Fibroblast of mammary gland (primary cell): Measurements from ENCODE around the gene SLC22A15.

ENCODE experiments used
- DNase-seq: peaks from one replicate; pipeline ENCODE4 v3.0.0-alpha.2; 2010; ENCODE audit warnings: low read depth
- H3K4me3 ChIP-seq: 2 replicates; pipeline ENCODE4 v1.5.1; 2011; ENCODE audit warnings: low read depth, mild to moderate bottlenecking, low read length, moderate library complexity; ENCODE audit not compliant: control insufficient read depth
- TF ChIP-seq, protein P1 (sequence below): conservative IDR thresholded peaks from 2 replicates; pipeline ENCODE4 v1.5.1; 2011; ENCODE audit warnings: low read depth, low read length, inconsistent platforms; ENCODE audit not compliant: control insufficient read depth, insufficient read depth

Gene SLC22A15

DNA sequence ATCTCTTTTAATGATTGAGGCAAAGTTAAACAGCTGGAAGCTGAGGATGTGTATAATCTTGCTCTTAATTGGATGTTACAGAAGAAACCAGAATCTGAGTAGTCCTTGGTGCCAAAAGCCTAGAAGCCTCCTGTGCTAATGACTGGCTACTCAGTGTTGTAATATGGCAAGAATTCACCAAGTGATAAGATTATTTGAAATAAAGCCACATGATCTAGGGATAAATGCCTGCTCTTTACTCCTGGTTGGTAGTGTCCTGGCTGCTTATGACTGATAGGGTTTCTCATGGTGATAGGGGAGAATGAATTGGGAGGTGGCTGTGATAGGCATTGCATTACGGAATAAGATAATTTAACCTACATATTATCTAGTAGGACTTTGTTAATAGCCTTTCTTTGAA, 121.3 kb downstream of the SLC22A15 start:
- H3K4me3 ChIP-seq = no peak overlapping the region
- TF ChIP-seq, protein P1, sequence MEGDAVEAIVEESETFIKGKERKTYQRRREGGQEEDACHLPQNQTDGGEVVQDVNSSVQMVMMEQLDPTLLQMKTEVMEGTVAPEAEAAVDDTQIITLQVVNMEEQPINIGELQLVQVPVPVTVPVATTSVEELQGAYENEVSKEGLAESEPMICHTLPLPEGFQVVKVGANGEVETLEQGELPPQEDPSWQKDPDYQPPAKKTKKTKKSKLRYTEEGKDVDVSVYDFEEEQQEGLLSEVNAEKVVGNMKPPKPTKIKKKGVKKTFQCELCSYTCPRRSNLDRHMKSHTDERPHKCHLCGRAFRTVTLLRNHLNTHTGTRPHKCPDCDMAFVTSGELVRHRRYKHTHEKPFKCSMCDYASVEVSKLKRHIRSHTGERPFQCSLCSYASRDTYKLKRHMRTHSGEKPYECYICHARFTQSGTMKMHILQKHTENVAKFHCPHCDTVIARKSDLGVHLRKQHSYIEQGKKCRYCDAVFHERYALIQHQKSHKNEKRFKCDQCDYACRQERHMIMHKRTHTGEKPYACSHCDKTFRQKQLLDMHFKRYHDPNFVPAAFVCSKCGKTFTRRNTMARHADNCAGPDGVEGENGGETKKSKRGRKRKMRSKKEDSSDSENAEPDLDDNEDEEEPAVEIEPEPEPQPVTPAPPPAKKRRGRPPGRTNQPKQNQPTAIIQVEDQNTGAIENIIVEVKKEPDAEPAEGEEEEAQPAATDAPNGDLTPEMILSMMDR = no peak
- DNase-seq = no peak

DNA sequence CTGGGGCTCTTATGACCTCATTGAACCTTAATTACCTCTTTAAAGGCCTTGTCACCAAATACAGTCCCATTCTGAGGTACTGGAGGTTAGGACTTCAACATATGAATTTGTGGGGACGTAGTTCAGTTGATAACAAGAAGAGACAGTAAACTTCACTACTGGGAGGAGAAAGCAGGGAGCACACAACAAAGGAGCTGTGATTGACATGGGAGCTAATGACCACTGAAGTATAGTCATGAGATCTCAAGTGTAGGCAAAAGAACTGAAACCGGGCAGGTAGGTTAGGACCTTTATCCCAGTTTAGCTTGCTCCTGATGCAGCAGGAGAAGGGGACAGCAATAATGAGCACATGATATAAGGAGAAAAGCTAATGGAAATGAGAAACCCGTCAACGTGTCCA, 123.1 kb downstream of the SLC22A15 start:
- TF ChIP-seq, protein P1 = no peak
- DNase-seq = no peak
- H3K4me3 ChIP-seq = no peak overlapping the region

DNA sequence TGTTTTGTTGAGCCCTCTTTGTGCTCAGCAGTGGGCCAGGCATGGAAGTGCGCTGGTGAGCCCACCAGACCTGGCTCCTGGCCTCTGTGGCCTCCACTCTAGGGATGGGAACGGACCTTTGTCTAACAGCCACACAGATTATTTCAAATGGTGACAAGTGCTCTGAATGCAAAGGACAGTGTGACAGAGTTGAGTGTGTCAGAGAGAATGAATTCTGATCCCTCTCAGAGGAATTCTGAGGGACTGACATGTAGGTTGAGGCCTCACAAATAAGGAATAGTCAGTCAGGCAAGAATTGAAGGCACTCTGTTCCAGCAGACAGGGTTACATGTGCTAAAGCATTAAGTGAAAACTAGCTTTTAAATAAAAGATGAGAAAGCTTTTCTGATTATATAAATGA, 123.6 kb downstream of the SLC22A15 start:
- no peak overlapping the region for H3K4me3 ChIP-seq
- DNase-seq = no peak
- TF ChIP-seq, protein P1 = no peak

DNA sequence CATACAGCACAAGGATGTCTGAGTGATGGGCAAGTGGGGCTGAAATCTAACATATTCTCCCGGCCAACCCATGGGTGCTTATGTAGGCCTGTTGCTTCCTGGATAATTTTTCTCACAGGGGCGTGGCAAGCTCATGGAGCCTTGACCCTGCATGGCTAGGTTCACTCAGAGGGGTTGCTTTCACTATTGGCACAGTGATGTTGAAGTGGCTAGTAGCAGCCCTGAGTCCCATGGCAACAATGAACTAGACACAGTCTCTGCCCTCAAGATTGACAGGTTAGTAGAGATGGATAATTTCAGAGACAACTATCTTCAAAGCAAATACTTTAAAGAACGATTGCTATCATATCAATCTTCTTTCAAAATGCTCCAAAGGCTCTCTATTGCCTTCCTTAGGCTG, 128.4 kb downstream of the SLC22A15 start:
- TF ChIP-seq, protein P1 = no peak
- no peak overlapping the region for H3K4me3 ChIP-seq

DNA sequence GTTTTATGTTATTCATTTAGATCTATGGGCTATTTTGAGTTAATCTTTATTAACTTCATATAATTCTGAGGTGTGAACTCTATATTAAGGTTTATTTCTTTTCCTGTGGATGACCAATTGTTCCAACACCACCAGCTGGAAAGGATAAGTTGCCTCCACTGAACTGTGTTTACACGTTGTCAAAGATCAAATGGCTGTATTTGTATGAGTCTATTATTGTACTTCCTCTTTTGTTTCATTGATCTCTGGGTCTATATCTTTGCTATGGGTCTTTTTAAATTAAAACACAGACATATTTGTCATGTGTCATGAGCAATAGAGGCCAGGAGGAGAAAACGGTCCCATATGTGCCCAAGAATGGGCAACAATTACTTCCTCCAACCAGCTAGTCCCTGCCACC, 129.7 kb downstream of the SLC22A15 start:
- H3K4me3 ChIP-seq = no peak overlapping the region
- DNase-seq = no peak
- TF ChIP-seq, protein P1 = no peak

More for the DNA sequence above, 128.4 kb downstream of the SLC22A15 start:
- DNase-seq = no peak

DNA sequence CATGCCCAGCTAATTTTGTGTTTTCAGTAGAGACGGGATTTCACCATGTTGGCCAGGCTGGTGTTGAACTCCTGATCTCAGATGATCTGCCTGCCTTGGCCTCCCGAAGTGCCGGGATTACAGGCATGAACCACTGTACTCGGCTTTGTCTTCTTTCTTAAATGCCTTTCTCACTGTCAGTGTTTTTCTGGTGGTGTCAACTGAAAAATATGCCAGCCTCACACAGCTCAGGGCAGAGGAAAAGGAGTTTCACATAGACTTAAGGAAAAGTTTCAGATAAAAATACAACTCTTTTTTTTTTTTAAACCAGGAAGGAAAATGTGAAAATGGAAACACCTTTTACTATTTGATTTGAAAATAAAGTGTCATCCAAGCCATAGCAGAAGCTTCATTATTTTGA, 130.3 kb downstream of the SLC22A15 start:
- no peak for DNase-seq
- TF ChIP-seq, protein P1 = no peak

DNA sequence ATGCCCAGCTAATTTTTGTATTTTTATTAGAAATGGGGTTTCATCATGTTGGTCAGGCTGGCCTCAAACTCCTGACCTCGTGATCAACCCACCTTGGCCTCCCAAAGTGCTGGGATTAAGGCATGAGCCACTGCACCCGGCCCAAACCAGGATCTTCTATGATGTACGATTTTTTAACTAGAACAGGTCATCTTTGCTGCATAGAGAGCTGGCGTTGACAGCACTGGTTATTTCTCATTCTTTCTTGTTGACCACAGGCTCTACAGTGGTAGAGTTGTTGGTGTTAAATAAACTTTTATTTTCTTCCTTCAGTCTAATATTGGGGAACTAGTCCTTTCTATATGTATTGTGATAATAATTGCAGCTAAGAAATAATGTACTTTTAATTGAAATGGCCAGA, 131.1 kb downstream of the SLC22A15 start:
- H3K4me3 ChIP-seq = no peak overlapping the region
- TF ChIP-seq, protein P1 = no peak
- peak; percentile 11 for DNase-seq

More for the DNA sequence above, 130.3 kb downstream of the SLC22A15 start:
- H3K4me3 ChIP-seq = no peak overlapping the region
